Gastrocnemius medialis (tissue), 4 donors: ENCODE results near the gene SND1.

Experiments used
- POLR2A ChIP-seq, 2 donors: fragments of 450-650 bp; IDR thresholded peaks; one replicate each; pipeline ENCODE4 v1.6.1; 2017; ENCODE audit warnings: antibody characterized with exemption in 2 of 2, mild to moderate bottlenecking in 2 of 2, moderate library complexity in 2 of 2
- TF ChIP-seq, protein P1 (sequence below), 5 experiments: fragments of 450-650 bp in 3 of 5; fragments of 200-600 bp in 2 of 5; sonication (generic) in 2 of 5; IDR thresholded peaks in 4 of 5; conservative IDR thresholded peaks in 1 of 5; 1 replicate in 4 of 5; 2 replicates in 1 of 5; pipeline ENCODE4 v1.5.1; 2016 to 2019; ENCODE audit warnings: antibody characterized with exemption in 5 of 5, mild to moderate bottlenecking in 3 of 5, moderate library complexity in 3 of 5

DNA sequence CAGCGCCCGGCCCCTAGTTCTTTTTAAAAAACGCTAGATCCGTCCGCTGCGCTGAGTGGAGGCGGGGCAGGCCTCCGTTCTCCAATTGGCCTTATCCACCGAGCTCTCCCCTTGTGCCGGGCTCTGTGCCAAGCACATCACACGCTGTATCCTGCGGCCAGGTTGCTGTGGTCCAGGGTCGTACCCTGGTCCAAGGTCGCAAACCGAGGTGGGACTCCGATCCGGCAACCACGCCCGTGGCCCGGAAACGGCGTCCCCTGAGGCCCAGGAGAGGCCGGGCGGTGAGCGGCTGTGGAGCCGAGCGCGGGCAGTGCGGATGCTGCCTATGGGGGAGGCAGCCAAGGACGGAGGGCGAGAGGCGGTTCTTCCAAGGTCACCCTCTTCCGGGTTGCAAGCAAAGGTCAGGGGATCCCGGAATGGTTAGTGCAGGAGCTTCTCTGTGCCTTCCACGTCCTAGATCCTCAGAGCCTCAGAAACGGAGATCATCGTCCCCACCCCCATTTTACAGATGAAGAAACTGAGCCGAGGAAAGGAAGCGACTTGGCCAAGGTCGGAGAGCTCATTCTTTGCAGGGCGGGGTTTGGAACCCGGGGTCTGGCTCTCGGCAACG, 451.6 kb downstream of the SND1 start:
- no peak for TF ChIP-seq POLR2A (IDR thresholded peaks at IDR 0.05)
- TF ChIP-seq, protein P1, sequence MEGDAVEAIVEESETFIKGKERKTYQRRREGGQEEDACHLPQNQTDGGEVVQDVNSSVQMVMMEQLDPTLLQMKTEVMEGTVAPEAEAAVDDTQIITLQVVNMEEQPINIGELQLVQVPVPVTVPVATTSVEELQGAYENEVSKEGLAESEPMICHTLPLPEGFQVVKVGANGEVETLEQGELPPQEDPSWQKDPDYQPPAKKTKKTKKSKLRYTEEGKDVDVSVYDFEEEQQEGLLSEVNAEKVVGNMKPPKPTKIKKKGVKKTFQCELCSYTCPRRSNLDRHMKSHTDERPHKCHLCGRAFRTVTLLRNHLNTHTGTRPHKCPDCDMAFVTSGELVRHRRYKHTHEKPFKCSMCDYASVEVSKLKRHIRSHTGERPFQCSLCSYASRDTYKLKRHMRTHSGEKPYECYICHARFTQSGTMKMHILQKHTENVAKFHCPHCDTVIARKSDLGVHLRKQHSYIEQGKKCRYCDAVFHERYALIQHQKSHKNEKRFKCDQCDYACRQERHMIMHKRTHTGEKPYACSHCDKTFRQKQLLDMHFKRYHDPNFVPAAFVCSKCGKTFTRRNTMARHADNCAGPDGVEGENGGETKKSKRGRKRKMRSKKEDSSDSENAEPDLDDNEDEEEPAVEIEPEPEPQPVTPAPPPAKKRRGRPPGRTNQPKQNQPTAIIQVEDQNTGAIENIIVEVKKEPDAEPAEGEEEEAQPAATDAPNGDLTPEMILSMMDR (IDR thresholded peaks at IDR 0.05 in 4 of 5, conservative IDR thresholded peaks at IDR 0.05 in 1 of 5) = no peak
